ELF-1 (cell line): ENCODE measurements around the gene SLC39A11.
"Not testable (repeated sequence)": the region's sequence is repeated elsewhere in the genome, so short reads cannot be mapped to it uniquely, and the experiment has no call there.

ENCODE experiments used
- DNase-seq: peaks from one replicate; pipeline ENCODE4 v3.0.0-alpha.2; 2016; ENCODE audit warnings: low read depth, low spot score

Gene SLC39A11

DNA sequence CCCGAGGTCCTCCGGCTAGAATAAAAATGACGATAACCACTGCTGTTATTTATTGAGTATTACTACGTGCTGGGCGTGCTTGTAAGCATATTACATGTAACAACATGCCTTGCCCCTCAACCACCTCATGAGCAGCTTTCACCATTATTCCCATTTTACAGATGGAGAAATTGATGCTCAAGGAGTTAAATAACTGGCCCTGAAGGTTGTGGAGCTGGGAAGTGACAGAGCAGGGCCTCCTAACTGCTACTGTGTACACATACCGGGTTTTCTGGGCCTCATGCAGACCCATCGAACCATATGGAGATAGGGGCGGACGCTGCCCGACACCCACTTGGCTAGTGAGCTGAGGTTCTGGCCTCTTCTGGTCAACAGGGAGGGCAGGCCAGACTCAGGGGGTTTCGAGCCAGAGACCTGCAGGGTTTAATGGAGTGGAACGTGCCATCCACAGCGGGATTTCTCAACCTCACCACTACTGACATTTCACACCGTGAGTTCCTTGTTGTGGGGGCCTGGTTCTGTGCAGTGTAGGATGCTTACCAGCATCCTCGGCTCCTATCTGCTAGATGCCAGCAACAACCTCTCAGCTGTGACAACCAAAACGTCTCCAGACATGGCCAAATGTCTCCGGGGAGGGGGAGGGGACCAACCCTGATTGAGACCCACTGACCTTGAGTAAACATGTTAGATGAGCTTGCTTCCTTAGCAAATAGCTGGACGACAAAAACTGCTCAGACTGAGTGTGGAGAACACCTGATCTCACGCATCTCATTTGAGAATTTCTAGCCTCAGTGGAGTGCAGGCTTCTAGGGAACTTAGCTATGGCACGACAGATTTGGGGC, 432.0 kb downstream of the SLC39A11 start:
- DNase-seq, result no peak

DNA sequence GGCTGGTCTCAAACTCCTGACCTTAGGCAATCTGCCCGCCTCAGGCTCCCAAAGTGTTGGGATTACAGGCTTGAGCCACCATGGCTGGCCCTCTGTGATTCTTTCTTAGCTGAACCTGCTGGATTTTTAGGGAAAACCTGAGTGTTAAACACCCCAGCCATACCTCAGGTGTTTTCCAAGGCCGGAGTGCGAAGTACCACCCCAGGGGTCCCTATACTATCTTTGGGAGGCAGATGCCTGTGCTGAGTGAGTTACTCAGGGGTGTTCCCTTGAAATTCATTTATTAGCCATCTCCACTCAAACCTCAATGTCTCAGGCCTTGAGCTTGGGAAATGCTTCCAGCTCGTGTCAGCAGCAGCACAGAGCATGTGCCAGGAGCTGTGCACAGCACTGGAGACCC, 432.7 kb downstream of the SLC39A11 start:
- no peak for DNase-seq

DNA sequence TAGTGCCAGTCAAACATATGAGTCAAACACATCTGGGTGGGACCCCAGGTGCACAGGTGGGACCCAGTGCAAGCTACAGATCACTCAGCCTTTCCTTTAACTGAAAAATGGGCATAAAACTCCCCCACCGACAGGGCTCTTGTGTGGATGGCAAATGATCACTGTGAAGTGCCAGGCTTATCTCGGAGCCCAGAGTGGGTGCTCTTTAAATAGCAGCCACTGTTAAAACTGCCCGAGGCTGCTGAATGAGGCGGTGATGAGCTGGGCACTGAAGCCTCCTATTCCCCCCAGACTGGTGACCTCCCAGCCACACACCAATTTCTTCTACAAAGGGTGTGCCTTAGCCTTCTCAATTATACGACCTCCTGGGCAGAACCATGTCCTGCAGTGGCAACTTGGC, 433.8 kb downstream of the SLC39A11 start:
- DNase-seq, result no peak

DNA sequence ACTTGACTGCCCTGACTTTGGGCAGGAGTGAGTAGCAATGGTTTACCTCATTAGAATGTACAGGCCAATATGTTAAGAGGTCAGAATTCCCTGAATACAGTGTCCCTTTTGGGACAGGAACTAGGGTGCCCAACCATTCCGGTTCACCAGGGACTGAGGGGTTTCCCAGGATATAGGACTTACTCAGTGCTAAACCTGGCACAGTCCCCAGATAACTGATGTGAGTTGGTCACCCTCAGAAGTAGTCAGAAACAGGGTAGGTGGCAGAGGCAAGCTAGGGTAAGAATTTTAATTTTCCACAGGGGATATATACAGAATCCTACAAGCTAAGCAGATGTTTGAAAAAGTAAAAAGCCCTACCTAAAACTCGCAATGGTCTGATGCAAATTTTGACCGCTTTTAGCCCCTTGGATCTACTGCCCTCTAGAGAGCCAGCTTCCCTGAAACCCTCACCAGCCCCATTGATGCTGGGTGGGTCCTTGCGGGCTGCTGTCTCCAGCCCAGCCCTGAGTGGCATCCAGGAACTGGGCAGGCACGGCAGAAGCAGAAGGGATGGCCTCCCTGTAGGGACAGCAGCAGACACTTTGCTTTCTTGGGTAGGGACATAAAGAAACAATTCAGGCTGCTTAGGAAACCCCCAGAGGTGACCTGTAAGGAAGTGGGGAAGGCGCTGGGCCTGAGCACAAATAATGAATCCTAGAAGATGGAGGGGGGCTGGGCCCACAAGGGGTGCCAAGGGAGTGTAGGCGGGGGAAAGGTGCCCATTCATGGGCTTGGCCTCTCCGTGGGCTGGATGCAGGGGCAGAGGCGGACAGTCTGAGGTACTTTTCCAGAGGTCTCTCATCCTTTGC, 434.8 kb downstream of the SLC39A11 start:
- DNase-seq, result no peak

DNA sequence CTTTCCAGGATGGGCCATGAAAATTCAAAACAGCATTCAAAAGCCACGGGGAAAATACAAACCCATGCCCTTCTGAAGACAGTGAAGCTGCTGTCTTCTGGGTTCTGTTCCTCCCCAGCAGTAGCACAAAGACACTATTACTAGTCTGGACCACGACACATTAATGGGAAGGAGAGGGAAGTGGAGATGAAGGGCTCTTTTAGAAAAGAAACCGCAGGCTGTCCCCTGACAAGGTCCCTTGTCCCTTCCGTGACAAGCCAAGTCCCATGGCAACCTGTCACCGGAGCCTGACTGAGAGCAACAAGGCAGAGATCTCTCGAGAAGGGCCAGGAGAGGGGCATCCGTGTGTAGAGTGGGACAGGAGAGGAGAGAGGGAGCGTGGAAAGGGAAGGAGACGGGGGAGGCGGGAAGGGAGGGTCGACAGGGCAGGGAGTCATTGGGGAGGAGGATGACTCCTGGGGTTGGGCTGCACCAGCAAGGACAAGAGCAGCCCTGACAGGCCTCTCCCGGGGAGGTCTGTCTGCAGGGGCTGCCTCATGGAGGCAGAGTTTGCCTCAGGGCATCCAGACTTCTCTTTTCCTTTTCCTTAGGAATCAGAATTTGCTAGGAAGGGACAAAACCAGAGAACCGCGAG, 436.2 kb downstream of the SLC39A11 start:
- peak; percentile 49 for DNase-seq

DNA sequence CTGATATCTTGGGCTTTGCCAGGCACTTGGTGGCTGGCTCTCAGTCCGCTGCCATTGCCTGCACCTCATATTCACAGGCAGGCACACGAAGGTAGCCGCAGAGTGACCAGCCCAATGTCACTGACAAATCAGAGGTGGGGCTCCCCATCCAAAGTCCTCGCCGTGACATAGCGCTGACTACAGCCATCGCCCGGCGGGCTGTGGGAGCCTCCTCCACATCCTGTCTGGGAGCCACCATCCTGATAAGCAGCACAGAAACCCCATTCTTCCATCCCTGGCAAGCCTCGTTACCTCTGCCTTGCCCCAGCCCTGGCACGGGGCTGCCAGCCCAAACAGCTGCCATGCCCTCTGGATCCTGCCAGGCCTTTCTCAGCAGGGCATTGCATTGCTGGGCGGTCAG, 437.8 kb downstream of the SLC39A11 start:
- no peak for DNase-seq

DNA sequence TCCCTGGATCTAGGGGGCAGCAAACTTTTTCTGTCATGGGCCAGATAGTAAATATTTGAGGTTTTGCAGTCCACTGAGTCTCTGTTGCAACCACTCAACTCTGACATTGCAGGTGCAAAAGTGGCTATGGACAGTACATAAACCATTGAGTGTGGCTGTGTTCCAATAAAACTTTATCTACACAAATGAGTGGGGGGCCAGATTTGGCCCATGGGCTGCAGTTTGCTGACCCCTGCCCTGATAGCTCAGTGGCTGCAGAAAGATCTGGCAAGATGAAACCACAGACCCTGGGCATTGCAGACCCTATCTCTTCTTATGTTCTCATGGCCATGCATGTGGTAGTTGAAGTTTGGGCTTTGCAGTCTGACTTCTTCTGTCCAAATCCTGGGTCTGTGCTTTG, 440.5 kb downstream of the SLC39A11 start:
- no peak for DNase-seq

DNA sequence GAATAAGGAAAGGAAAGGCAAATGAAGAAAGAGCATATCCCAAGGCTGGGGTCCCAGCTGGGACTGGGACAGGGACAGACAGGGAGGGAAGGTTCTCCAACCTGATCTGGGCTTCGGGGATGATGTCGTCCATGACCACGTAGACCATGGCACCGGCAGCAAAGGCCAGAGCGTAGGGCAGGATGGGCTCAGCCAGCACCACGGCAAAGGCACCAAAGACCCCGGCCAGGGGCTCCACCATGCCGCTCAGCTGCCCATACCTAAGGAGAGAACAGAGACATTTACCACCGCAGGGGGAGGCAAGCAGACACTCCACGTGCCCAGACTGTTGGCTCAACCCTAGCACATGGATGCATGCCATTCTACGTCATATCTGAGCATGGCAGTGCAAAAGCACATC, 443.8 kb downstream of the SLC39A11 start:
- DNase-seq, result no peak

DNA sequence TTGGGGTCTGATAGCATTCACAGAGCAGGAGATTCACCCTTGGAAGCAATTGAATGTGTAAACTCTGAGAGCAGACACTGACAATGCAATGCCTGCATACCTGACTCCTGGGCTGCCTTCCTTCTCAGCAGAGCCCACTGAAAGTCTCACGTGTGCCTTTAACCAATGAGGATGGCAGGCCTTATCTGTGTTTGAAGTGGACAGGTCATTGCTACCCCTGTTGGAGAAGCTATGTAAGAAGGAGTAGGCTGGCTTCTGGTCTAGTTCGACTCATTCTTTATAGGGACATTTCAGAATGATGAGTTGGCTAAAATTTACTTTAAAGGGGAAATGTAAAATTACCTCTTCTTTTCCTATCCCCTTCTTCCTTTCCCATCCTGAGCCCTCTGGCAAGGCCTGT, 446.3 kb downstream of the SLC39A11 start:
- no peak for DNase-seq

DNA sequence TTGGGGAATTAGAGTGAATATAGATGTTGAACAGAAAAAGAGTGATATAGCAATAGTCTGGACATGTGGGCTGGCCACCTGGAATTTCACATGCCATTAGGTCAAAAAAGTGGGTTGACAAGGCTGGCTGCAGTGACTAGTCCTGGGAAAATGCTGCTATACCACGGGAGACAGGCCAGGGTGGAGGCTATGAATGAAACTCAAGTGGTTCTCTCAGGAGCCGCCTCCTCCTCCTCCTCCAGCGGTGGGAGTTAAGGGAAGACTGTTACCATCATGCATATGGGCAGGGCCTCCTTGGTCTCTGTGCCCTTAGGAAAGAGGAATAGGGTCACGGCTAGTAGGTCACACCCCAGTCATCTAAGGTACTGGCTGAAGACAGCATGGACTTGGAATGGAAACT, 448.0 kb downstream of the SLC39A11 start:
- DNase-seq, result no peak

DNA sequence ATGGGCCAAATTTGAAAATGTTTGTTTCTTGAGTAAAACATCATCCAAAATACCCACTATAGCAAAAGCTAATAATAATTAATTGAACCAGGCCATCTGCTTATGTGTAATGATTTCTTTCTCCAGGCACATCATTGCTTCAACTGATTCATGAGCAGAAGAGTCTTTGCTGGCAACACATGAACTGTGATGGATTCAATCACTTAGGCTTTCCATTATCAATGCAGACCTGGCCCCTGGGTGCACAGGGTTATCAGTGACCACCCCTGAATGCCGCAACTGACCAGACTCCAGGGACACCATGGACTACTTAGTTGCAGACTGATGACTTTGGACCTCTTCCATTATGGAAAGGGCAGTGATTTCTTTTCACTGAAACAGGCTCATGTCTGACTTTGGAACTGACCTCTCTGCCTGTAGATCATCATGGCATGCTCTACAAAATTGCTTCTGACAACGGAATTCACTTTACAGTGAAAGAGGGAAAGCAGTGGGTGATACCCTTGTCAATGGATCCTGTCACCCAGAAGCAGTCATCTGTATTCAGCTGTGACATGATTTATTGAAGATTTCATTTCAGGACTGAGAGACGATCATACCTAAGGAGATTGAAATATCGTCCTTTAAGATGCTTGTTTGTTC, 448.8 kb downstream of the SLC39A11 start:
- DNase-seq, result no peak

DNA sequence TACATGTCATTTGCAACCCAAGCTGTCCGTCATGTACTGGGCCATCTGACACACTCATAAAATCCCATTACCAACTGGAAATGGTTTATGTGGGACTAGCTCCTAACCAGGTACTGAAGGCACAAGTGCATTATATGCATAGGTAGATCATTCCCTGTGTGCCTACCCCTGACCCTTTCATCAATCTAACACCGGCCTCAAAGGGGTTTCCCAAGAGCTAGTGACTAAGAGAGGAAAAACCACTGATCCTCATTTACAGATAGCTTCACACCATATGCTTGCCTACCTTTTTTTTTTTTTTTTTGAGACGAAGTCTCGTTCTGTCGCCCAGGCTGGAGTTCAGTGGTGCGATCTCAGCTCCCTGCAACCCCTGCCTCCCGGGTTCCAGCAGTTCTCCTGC, 449.8 kb downstream of the SLC39A11 start:
- DNase-seq, result no peak

DNA sequence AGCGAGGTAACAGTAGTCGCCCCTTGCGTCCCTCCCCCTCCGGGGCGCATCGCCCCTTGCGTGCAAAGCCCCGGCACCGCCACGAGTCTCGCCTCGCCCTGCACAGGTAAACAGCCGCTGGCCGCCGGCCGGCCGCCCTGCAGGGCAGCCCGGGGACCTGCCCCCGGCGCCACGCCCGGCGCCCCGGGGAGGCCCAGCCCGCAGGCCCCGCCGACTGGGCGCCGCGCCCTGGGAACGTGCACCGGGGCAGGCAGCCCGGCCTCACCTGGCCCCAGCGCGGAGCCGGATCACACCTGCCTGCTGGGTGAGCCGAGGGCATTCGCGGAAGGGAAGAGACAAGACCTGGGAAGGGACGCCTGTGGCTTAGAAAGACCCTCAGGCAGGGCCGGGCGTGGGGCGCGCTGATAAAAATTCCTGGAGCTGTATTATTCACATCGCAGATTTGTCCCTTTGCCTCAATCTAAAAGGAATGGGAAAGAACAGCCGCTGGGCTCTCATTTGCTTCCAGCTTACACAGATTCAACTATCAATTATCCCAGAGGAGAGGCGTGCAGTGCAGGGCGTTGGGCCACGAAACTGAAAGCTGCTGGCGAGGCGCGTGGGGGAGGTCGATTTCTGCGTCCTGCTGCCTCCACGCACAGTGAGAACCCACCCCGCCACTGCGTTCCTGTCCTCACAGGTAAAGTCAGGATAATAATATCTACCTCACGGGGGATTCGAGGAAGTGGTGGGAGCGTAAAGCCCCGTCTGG, 451.9 kb downstream of the SLC39A11 start:
- peak; percentile 47 for DNase-seq

DNA sequence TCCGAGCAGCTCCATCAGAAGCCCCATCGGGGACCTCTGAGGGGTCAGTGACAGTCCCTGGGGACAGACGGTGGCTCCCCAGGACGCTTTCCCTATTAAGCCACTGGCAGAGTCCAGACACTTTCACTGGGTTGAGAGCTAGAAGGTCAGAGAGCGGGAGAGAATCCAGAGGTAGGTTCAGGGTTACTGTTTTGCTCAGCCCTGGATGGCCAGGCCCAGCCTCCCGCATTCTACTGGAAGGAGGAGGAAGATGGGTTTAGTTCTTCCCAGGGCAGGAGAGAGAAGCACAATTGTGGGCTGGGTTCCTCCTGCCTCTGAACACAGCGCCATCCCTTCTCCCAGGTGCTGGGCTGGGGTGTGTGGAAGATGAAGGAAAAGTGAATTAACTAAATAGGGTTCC, 452.8 kb downstream of the SLC39A11 start:
- DNase-seq, result no peak

DNA sequence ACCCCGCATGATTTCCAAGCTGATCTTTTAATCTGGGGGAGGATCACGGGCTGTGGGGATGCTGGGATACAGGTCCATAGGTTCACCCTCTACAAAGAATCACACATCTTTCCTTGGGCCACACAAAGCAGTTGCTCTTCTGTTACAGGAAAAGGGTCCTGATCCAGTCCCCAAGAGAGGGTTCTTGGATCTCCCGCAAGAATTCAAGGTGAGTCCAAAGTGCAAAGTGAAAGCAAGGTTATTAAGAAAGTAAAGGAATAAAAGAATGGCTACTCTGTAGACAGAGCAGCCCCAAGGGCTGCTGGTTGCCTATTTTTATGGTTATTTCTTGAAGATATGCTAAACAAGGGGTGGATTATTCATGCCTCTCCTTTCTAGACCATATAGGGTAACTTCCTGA, 453.6 kb downstream of the SLC39A11 start:
- DNase-seq, result not testable (repeated sequence)

DNA sequence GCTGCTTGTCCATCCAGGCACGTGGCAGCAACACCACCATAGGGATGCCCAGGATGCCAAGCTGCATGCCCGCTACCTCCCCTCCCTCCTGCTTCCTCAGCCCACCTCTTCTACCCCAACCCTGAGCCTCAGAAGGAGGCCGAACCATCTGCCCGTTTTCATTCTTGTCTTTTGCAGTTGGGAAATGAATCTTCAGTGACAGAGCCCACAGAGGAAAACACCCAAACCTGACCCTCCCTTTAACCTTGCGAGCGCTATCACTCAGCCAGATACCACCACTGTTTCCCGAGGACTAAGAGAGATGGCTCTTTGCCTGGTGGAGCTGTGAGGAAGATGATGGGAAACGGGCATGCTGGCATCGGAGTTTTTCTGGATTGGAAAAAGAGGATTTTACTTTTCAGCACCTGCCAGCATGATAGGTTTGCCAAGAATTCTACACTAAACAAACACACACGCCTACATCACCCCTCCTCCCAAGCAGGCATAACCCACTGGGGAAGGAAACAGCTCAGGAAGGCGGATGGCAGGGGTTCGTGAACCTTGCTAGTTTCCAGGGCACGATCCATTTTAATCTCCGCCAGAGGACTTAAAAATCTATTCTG, 457.4 kb downstream of the SLC39A11 start:
- no peak for DNase-seq

DNA sequence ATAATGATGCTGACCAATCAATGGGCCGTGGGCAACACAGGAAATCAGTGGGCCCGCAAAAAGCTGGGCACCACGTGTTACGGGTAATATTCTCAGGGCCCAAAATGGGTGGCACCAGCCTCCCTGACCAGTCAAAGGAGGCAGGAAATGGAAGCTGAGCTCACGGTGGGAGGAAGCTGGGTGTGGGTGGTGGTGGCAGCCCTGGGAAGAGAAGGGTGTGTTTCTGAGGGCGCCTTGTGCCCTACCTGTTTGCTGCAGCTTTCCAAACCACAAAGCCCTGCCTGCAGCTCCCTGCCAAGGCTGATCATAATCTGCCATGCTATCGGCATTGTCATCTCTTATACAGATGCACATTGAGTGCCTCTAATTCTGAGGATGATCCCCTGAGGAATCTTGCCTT, 457.9 kb downstream of the SLC39A11 start:
- DNase-seq, result no peak

DNA sequence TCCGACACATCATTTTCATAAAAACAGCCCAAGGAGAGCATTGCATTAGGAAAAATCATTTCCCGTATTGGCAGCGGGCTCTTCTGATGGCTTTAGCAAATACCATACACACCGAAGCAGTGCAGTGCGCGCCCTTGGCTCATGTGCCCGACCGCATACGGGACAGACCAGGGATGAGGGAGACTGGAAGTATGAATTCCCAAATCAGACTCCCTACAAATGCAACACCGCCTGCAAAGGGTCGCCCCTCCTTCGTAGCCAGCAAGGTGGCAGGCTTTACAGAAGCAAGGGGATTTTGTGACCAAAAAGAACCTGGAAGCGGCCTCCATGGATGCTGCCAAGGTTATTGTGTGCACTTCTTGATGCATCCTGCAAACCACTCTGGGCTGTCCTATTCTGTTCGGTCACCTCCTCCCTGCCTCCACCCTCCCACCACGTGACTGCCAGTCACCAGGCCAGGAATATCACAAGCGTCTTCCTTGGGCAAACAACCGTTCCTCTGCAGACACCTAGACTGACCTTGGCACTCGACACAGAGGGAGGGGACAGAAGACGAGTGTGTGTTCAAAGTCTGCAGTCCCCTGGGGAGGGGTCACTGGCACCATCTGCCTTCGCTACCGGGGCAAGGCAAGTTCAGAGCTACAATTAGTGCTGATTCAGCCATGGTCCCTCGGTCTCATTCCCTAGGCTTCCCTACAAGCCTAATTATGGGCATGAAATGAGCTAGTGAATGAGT, 460.4 kb downstream of the SLC39A11 start:
- no peak for DNase-seq

DNA sequence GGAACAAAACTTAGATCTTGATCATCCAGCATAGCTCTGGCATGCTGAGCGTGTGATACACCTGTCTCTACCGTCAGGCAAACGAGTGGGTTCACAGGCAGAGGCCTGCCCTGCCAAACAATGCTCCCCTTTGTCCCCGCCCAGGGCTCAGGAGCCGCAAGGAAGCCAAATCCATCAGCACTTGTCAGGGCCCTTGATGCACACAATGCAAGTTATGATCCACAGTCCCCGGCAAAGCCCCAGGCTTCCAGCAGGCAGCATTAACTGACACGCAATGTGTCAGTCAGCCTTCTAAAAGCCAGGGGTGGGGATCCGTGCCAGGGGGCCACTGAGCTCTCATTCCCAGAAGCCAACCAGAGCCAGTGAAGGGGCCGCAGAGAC, 460.9 kb downstream of the SLC39A11 start:
- peak; percentile 28 for DNase-seq

DNA sequence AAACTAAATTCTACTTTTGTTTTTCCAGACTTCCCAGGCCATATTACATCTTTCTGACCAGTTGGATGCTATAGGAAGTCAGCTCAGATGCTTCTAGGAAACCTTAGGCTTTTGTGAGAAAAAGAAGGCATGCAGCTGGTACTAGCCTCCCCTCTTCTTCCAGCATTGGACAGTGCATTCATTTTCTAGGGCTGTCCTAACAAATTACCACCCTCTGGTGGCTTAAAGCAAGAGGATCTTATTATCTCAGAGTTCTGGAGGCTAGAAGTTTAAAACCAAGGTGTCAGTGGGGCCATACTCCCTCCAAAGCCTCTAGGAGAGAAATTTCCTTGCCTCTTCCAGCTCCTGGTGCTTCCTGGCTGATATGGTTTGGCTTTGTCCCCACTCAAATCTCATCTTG, 467.8 kb downstream of the SLC39A11 start:
- DNase-seq, result no peak
